MM.1S (cell line): ENCODE data around the gene THAP7.

Experiments
- CTCF ChIP-seq: fragments of 300-600 bp; sonication (generic); IDR thresholded peaks from 2 replicates; pipeline ENCODE4 v1.5.1; 2016; ENCODE audit warnings: antibody characterized with exemption, low read length, mixed read lengths
- EZH2 ChIP-seq: fragments of 300-600 bp; sonication (generic); optimal IDR thresholded peaks from 2 replicates; pipeline ENCODE3; 2017; ENCODE audit warnings: low read depth, mild to moderate bottlenecking, antibody characterized with exemption, low read length, mixed read lengths
- EZH2phosphoT487 ChIP-seq: fragments of 300-600 bp; sonication (generic); IDR thresholded peaks from 2 replicates; pipeline ENCODE4 v1.6.1; 2018; ENCODE audit warnings: antibody characterized with exemption, low read length

DNA sequence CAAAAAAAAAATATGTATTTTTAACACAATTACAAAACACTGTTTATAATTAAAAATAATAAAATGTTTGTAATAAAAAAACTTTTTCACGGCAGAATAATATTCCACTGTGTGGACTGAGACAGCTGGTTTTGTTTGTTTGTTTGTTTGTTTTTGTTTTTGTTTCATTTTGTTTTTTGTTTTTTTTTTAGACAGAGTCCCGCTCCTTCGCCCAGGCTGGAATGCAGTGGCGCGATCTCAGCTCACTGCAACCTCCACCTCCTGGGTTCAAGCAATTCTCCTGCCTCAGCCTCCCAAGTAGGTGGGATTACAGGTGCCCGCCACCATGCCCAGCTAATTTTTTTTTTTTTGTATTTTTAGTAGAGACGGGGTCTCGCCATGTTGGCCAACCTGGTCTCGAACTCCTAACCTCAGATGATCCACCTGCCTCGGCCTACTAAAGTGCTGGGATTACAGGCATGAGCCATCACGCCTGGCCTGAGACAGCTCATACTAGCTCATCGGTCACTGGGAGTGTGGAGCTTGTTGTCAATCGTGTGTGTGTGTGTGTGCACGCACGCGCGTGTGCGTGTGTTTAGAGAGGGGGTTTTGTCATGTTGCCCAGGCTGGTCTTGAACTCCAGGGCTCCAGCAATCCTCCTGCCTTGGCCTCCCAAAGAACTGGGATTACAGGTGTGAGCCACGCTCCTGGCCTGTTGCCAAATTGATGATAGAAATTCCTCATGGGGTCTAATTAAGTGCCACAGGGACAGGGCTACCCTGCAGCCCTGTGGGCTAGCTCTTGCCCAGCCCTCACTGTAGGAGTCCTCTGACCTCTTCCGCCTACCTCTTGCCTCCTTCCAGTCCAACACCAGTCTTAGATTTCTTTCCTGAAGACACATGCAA, 42.1 kb downstream of the THAP7 start:
- TF ChIP-seq CTCF (no peak), EZH2 (no peak), EZH2phosphoT487 (no peak)
